OCI-LY1 (cell line): ENCODE results near the gene TMEM185A.

Source experiments
- H2AFZ ChIP-seq: fragments of 200-600 bp; sonication (generic), shearing (Covaris generic); 2 replicates; pipeline ENCODE4 v1.6.0; 2014; ENCODE audit warnings: antibody characterized with exemption, mild to moderate bottlenecking, low read length
- H3F3A ChIP-seq: fragments of 200-600 bp; sonication (generic), shearing (Covaris generic); 2 replicates; pipeline ENCODE4 v1.6.0; 2014; ENCODE audit warnings: mild to moderate bottlenecking, antibody characterized with exemption, low read length, moderate library complexity; ENCODE audit not compliant: insufficient read depth
- H3K27ac ChIP-seq: fragments of 200-600 bp; sonication (generic); 2 replicates; pipeline ENCODE4 v1.5.1; 2014; ENCODE audit warnings: low read length, mixed run types, mild to moderate bottlenecking, low read depth; ENCODE audit not compliant: poor library complexity, severe bottlenecking
- H3K27me3 ChIP-seq: fragments of 200-600 bp; sonication (generic); 2 replicates; pipeline ENCODE4 v1.6.0; 2014; ENCODE audit warnings: antibody characterized with exemption, mild to moderate bottlenecking, low read length, moderate library complexity; ENCODE audit not compliant: insufficient read depth
- H3K36me3 ChIP-seq: fragments of 200-600 bp; sonication (generic); 2 replicates; pipeline ENCODE4 v1.6.1; 2014; ENCODE audit warnings: mild to moderate bottlenecking, antibody characterized with exemption, low read length, moderate library complexity, mixed read lengths; ENCODE audit not compliant: insufficient read depth
- H3K4me1 ChIP-seq: fragments of 200-600 bp; sonication (generic); 2 replicates; pipeline ENCODE4 v1.5.1; 2014; ENCODE audit warnings: mild to moderate bottlenecking, low read length, moderate library complexity; ENCODE audit not compliant: insufficient read depth, severe bottlenecking
- H3K4me2 ChIP-seq: fragments of 200-600 bp; sonication (generic), shearing (Covaris generic); 2 replicates; pipeline ENCODE4 v1.6.1; 2014; ENCODE audit warnings: low read length
- H3K4me3 ChIP-seq: fragments of 200-600 bp; sonication (generic); 2 replicates; pipeline ENCODE4 v1.5.1; 2014; ENCODE audit warnings: low read length, low read depth, mild to moderate bottlenecking, mixed read lengths; ENCODE audit not compliant: poor library complexity, severe bottlenecking
- H3K79me2 ChIP-seq: fragments of 200-600 bp; shearing (Covaris generic); 2 replicates; pipeline ENCODE4 v1.6.1; 2016; ENCODE audit warnings: mixed run types, low read length, mixed read lengths; ENCODE audit not compliant: insufficient read depth
- H3K9ac ChIP-seq: fragments of 200-600 bp; sonication (generic), shearing (Covaris generic); 2 replicates; pipeline ENCODE4 v1.6.1; 2014; ENCODE audit warnings: mild to moderate bottlenecking, low read length, mixed read lengths
- H3K9me2 ChIP-seq: fragments of 200-600 bp; sonication (generic), shearing (Covaris generic); 2 replicates; pipeline ENCODE4 v1.6.1; 2014; ENCODE audit warnings: low read depth, mild to moderate bottlenecking, low read length, mixed read lengths
- H3K9me3 ChIP-seq: fragments of 200-600 bp; shearing (Covaris generic); 2 replicates; pipeline ENCODE4 v1.6.1; 2014; ENCODE audit warnings: low read length, mixed read lengths
- H4K20me1 ChIP-seq: fragments of 200-600 bp; sonication (generic), shearing (Covaris generic); 2 replicates; pipeline ENCODE4 v1.6.0; 2016; ENCODE audit warnings: mild to moderate bottlenecking, low read length; ENCODE audit not compliant: insufficient read depth
- CTCF ChIP-seq: fragments of 200-600 bp; sonication (generic), shearing (Covaris generic); IDR thresholded peaks from 2 replicates; pipeline ENCODE4 v1.5.1; 2017; ENCODE audit warnings: mild to moderate bottlenecking, antibody characterized with exemption, low read length, moderate library complexity, mixed read lengths
- EZH2 ChIP-seq: fragments of 200-600 bp; sonication (generic), shearing (Covaris generic); IDR thresholded peaks from 2 replicates; pipeline ENCODE4 v1.8.0; 2017; ENCODE audit warnings: borderline replicate concordance, mixed run types, mild to moderate bottlenecking, antibody characterized with exemption, low read length, moderate library complexity, mixed read lengths

Gene TMEM185A

GRCh38 chrX:149618871-149619270, 12.7 kb downstream of the TMEM185A start:
- Histone ChIP-seq H3K27ac (no peak overlapping the region), H3K4me3 (no peak overlapping the region), H3F3A (no peaks in the 10 kb centered on the region), H3K4me2 (no peak overlapping the region), H3K79me2 (no peaks in the 10 kb centered on the region), H3K9me3 (no peaks in the 10 kb centered on the region), H2AFZ (no peak overlapping the region), H3K9me2 (no peaks in the 10 kb centered on the region), H3K27me3 (no peaks in the 10 kb centered on the region), H3K4me1 (no peaks in the 10 kb centered on the region), H4K20me1 (no peaks in the 10 kb centered on the region), H3K9ac (no peak overlapping the region), H3K36me3 (no peaks in the 10 kb centered on the region)
- no peak for TF ChIP-seq CTCF
- no peak for TF ChIP-seq EZH2

- Histone ChIP-seq H3K79me2 (no peaks in the 10 kb centered on the region), H3K36me3 (no peaks in the 10 kb centered on the region), H3K4me1 (no peaks in the 10 kb centered on the region), H3K27me3 (no peaks in the 10 kb centered on the region), H3K4me2 (no peak overlapping the region), H3K9me3 (no peaks in the 10 kb centered on the region), H3K9ac (no peak overlapping the region), H3K9me2 (no peaks in the 10 kb centered on the region), H3F3A (no peaks in the 10 kb centered on the region), H3K27ac (no peak overlapping the region), H3K4me3 (no peak overlapping the region), H2AFZ (no peak overlapping the region), H4K20me1 (no peaks in the 10 kb centered on the region)
- no peak for TF ChIP-seq CTCF
- TF ChIP-seq EZH2 = no peak
Observed at GRCh38 chrX:149611623-149612175, 19.9 kb downstream of the TMEM185A start.

GRCh38 chrX:149610511-149610910, 21.1 kb downstream of the TMEM185A start:
- H3K9ac ChIP-seq = no peak overlapping the region
- H3K27ac ChIP-seq = no peak overlapping the region
- no peak overlapping the region for H2AFZ ChIP-seq
- no peak overlapping the region for H3K4me2 ChIP-seq
- no peaks in the 10 kb centered on the region for H3K4me1 ChIP-seq
- H3K36me3 ChIP-seq = no peaks in the 10 kb centered on the region
- H3K4me3 ChIP-seq = no peak overlapping the region
- no peaks in the 10 kb centered on the region for H3F3A ChIP-seq
- TF ChIP-seq EZH2 (no peak), CTCF (no peak)
- no peaks in the 10 kb centered on the region for H3K79me2 ChIP-seq
- no peaks in the 10 kb centered on the region for H3K9me3 ChIP-seq
- H3K9me2 ChIP-seq = no peaks in the 10 kb centered on the region
- no peaks in the 10 kb centered on the region for H3K27me3 ChIP-seq
- H4K20me1 ChIP-seq = no peaks in the 10 kb centered on the region
